K562 (cell line): Measurements from ENCODE around the gene CNTROB. TPM values are rescaled to one million over a fixed set of nuclear protein-coding genes. Genes with fewer than 3 reads are reported as not detected.

ENCODE experiments used
- ATAC-seq: fragments of 200-7000 bp; cut with Tn5 transposase; 3 replicates; pipeline ENCODE4 v1.9.1; 2020; ENCODE audit warnings: moderate library complexity
- BruUV-seq: library from RNA; stranded (reverse); fragments of 400-500 nt; replicated peaks from 2 replicates; lab custom pipeline; 2021; lab: Mats Ljungman, UMichigan
- CTCF ChIA-PET: fragments of 300-600 bp; formaldehyde crosslinking; extraction: SDS; loops from one replicate; lab custom pipeline; 2021; ENCODE audit warnings: low intra/inter-chr PET ratio; lab: Yijun Ruan, JAX
- POLR2A ChIA-PET: fragments of 300-600, 350-650 bp; sonication (Branson Sonifier 250); formaldehyde crosslinking; extraction: SDS; loops from one replicate; lab custom pipeline; 2021; ENCODE audit warnings: antibody characterized with exemption, inconsistent platforms; lab: Yijun Ruan, JAX
- DNase-seq, 4 experiments: peaks; one replicate each; pipeline versions ENCODE4 v3.0.0 to v3.0.0-alpha.2; 2011 to 2018; ENCODE audit warnings: low spot score in 3 of 4, mixed read lengths in 3 of 4; ENCODE audit errors: extremely low read depth in 1 of 4
- FAIRE-seq: peaks from 2 replicates; lab custom pipeline; 2011; peaks lifted over from hg19 to GRCh38; lab: Jason Lieb, UNC
- H2AFZ ChIP-seq: 2 replicates; pipeline ENCODE4 v1.6.0; 2011; ENCODE audit warnings: low read depth, low read length, control low read depth, inconsistent platforms
- H3K27ac ChIP-seq: fragments of 200-600 bp; 3 replicates; pipeline ENCODE4 v1.8.0; 2011; ENCODE audit warnings: low read depth, mild to moderate bottlenecking, control low read depth, inconsistent platforms, low read length, moderate library complexity, mixed read lengths; ENCODE audit errors: extremely low read depth
- H3K27me3 ChIP-seq, 2 experiments: fragments of 300-600 bp in 1 of 2; 2 replicates in 1 of 2; 3 replicates in 1 of 2; pipeline versions ENCODE4 v1.6.0 to v1.8.0; 2011; ENCODE audit warnings: inconsistent platforms in 2 of 2, low read length in 2 of 2, mild to moderate bottlenecking in 1 of 2, mixed read lengths in 1 of 2, moderate library complexity in 1 of 2; ENCODE audit not compliant: control insufficient read depth in 2 of 2, insufficient read depth in 2 of 2
- H3K36me3 ChIP-seq: fragments of 300-600 bp; 3 replicates; pipeline ENCODE4 v1.8.0; 2011; ENCODE audit warnings: mild to moderate bottlenecking, low read length, inconsistent platforms; ENCODE audit not compliant: control insufficient read depth, insufficient read depth
- H3K4me1 ChIP-seq, 2 experiments: fragments of 200-600 bp in 1 of 2; replicated peaks in 1 of 2; 2 replicates in 1 of 2; 3 replicates in 1 of 2; pipeline versions ENCODE4 v1.5.1 to v1.8.0; 2011; ENCODE audit warnings: inconsistent platforms in 2 of 2, low read length in 2 of 2, mild to moderate bottlenecking in 1 of 2, mixed read lengths in 1 of 2, moderate library complexity in 1 of 2; ENCODE audit not compliant: control insufficient read depth in 2 of 2, insufficient read depth in 2 of 2
- H3K4me2 ChIP-seq: 2 replicates; pipeline ENCODE4 v1.6.1; 2011; ENCODE audit warnings: low read length, control low read depth, inconsistent platforms, mixed read lengths; ENCODE audit not compliant: insufficient read depth
- H3K4me3 ChIP-seq: fragments of 200-600 bp; sonication (generic), shearing (Covaris generic); 2 replicates; pipeline ENCODE4 v1.5.1; 2016; ENCODE audit warnings: control low read depth, inconsistent platforms
- H3K79me2 ChIP-seq: fragments of 200-600 bp; 3 replicates; pipeline ENCODE4 v1.8.0; 2011; ENCODE audit warnings: low read length, inconsistent platforms; ENCODE audit not compliant: control insufficient read depth, insufficient read depth
- H3K9ac ChIP-seq, 2 experiments: 2 replicates each; pipeline versions ENCODE4 v1.6.0 to v1.6.1; 2011; ENCODE audit warnings: low read depth in 2 of 2, low read length in 2 of 2, control low read depth in 1 of 2, inconsistent platforms in 1 of 2, mild to moderate bottlenecking in 1 of 2, mixed read lengths in 1 of 2; ENCODE audit not compliant: insufficient read depth in 1 of 2
- H3K9me1 ChIP-seq: one replicate; pipeline ENCODE4 v1.6.0; 2011; ENCODE audit warnings: inconsistent platforms, mild to moderate bottlenecking, low read length, moderate library complexity; ENCODE audit not compliant: control insufficient read depth, insufficient read depth
- H3K9me3 ChIP-seq: replicated peaks from 2 replicates; pipeline ENCODE4 v1.5.1; 2011; ENCODE audit warnings: low read depth, low read length, inconsistent platforms; ENCODE audit not compliant: control insufficient read depth, insufficient read depth
- H4K20me1 ChIP-seq: replicated peaks from 2 replicates; pipeline ENCODE4 v1.6.1; 2011; ENCODE audit warnings: low read length, inconsistent platforms, mixed read lengths; ENCODE audit not compliant: control insufficient read depth, insufficient read depth
- ELK1 ChIP-seq: sonication (generic); formaldehyde crosslinking; IDR thresholded peaks from 2 replicates; pipeline ENCODE4 v1.8.1; 2022; ENCODE audit warnings: missing genetic modification reagents
- KLF16 ChIP-seq: IDR thresholded peaks from 2 replicates; pipeline ENCODE4 v1.6.1; 2016; ENCODE audit warnings: antibody characterized with exemption
- NFIC ChIP-seq: fragments of 450-650 bp; IDR thresholded peaks from 2 replicates; pipeline ENCODE4 v1.6.1; 2017; ENCODE audit warnings: mild to moderate bottlenecking, inconsistent platforms
- ZBTB17 ChIP-seq: fragments of 450-650 bp; formaldehyde crosslinking; IDR thresholded peaks from 2 replicates; pipeline ENCODE4 v1.4.0; 2020; ENCODE audit warnings: mild to moderate bottlenecking
- ZFX ChIP-seq: sonication (generic); formaldehyde crosslinking; IDR thresholded peaks from 2 replicates; pipeline ENCODE4 v1.8.0; 2022; ENCODE audit warnings: mild to moderate bottlenecking, missing genetic modification reagents, moderate library complexity
- ZNF165 ChIP-seq: fragments of 250-450 bp; sonication (Bioruptor Pico); IDR thresholded peaks from 2 replicates; pipeline ENCODE4 v1.4.0; 2020; ENCODE audit warnings: borderline replicate concordance
- ZNF583 ChIP-seq: fragments of 250-450 bp; sonication (Bioruptor Pico); IDR thresholded peaks from 2 replicates; pipeline ENCODE4 v1.4.0; 2020
- WGBS: fragments of 100-300 bp; shearing (Covaris generic); methylation state at CpG from one replicate; pipeline ENCODE4 v1.1.6; 2016; ENCODE audit warnings: low coverage, mixed read lengths; ENCODE audit not compliant: insufficient coverage; ENCODE audit errors: missing lambda C conversion rate; 5-methylcytosine and 5-hydroxymethylcytosine counted together
- in situ Hi-C: fragments of 300-500 bp; cut with MboI; formaldehyde crosslinking; loops from 4 replicates; pipeline ENCODE4 v1.15.0; 2018; ENCODE audit warnings: inconsistent platforms, mixed read lengths
- intact Hi-C: fragments of 100-400 bp; cut with micrococcal nuclease; formaldehyde crosslinking; loops from 2 replicates; pipeline ENCODE4 v1.14.2; 2022
- polyA plus RNA-seq, 8 experiments: library from polyadenylated mRNA; depleted of rRNA in 4 of 8; stranded (reverse) in 5 of 8; unstranded in 3 of 8; fragments of >200 nt; fragmentation: Nextera tagmentation in 2 of 8; fragmentation: Illumina TruSeq in 1 of 8; extraction: Ambion mirVana in 2 of 8; extraction: Trizol in 1 of 8; gene quantifications; 2 replicates each; pipeline versions ENCODE4 v1.2.1 to v1.2.3, GENCODE V29; 2011 to 2014; ENCODE audit warnings: inconsistent platforms in 1 of 8, missing spikeins in 1 of 8
- total RNA-seq, 7 experiments: library from RNA; depleted of rRNA in 6 of 7; stranded (reverse); fragments of >200 nt in 6 of 7; fragmentation: Illumina TruSeq in 2 of 7; extraction: Trizol in 2 of 7; gene quantifications; 2 replicates each; pipeline versions ENCODE4 v1.2.1 to v1.2.3, GENCODE V29; 2011 to 2021; ENCODE audit warnings: low replicate concordance in 1 of 7

The CNTROB gene
- total and polyA plus RNA-seq, 9 of the 15 experiments (the other 6 are each of a cell fraction or from before 2014, with no cell fraction given) = 1.9 to 33.3 (median 23.0) TPM

GRCh38 chr17:7888184-7888920, 43.7 kb upstream of the CNTROB start, which contains the start of gene CHD3 (continued):
- TF ChIP-seq ZBTB17 (CRISPR knock-in tag) = 0 out of 2 replicates have a peak, but pooled peaks have one; percentile 4
- TF ChIP-seq ELK1 (CRISPR knock-in tag) = no peak
- no peak for TF ChIP-seq KLF16
- TF ChIP-seq ZNF165 (CRISPR knock-in tag) = no peak
- no peak for TF ChIP-seq ZNF583

GRCh38 chr17:7889166-7889955, 42.6 kb upstream of the CNTROB start:
- CTCF ChIA-PET = no interaction called here
- H3K4me1 ChIP-seq = peaks cover 17 to 31% of the 10 kb centered on the region in 2 experiments; a peak in 4 of 5 replicates
- no peak overlapping the region for H3K4me2 ChIP-seq
- H3K4me3 ChIP-seq = no peak overlapping the region
- no peaks in the 10 kb centered on the region; the same call in 1 of the 2 replicates for H4K20me1 ChIP-seq
- DNase-seq (peak in 2 of 4 experiments; percentile 10 to 16), FAIRE-seq (no peak), ATAC-seq (no peak)
- peaks cover 39% of the 10 kb centered on the region for H3K79me2 ChIP-seq
- peaks cover 3% of the 10 kb centered on the region for H3K9me1 ChIP-seq
- POLR2A ChIA-PET = no interaction called here
- no peak overlapping the region for H2AFZ ChIP-seq
- peaks cover 27% of the 10 kb centered on the region; the same call in 1 of the 3 replicates for H3K36me3 ChIP-seq
- no TSS peak for BruUV-seq
- WGBS = 70% methylated on average over 5 of the region's 11 CpGs
- intact Hi-C loops (no loop called here), in situ Hi-C loops (no loop called here)
- H3K9me3 ChIP-seq = no peaks in the 10 kb centered on the region
- H3K9ac ChIP-seq = peak overlapping the region in 1 of 2 experiments; percentile 74; a peak in 2 of 4 replicates
- no peak overlapping the region for H3K27ac ChIP-seq
- peak; percentile 67 for TF ChIP-seq NFIC
- no peak for TF ChIP-seq ZFX (CRISPR knock-in tag)
- no peaks in the 10 kb centered on the region for H3K27me3 ChIP-seq
